K562 (cell line): ENCODE data around the gene IL2RG.

Experiments used
- CREB1 ChIP-seq, 2 experiments: sonication (generic) in 1 of 2; formaldehyde crosslinking in 1 of 2; IDR thresholded peaks; 2 replicates each; pipeline versions ENCODE4 v1.6.1 to v1.8.0; 2012 to 2022; ENCODE audit warnings: inconsistent platforms in 1 of 2, mild to moderate bottlenecking in 1 of 2, missing genetic modification reagents in 1 of 2, moderate library complexity in 1 of 2
- EGR1 ChIP-seq: fragments of 450-650 bp; conservative IDR thresholded peaks from 2 replicates; pipeline ENCODE4 v1.6.1; 2017; ENCODE audit warnings: mild to moderate bottlenecking
- MYC ChIP-seq, 2 experiments: fragments of 250-450 bp in 1 of 2; sonication (Bioruptor Pico) in 1 of 2; IDR thresholded peaks; 2 replicates each; pipeline versions ENCODE4 v1.5.1 to v1.6.1; 2012 to 2021; ENCODE audit warnings: low read depth in 2 of 2, borderline replicate concordance in 1 of 2, improper control_type of control experiment in 1 of 2, low read length in 1 of 2, mild to moderate bottlenecking in 1 of 2, moderate library complexity in 1 of 2
- NEUROD1 ChIP-seq: fragments of 150-350 bp; IDR thresholded peaks from 2 replicates; pipeline ENCODE4 v1.6.1; 2014; ENCODE audit warnings: borderline replicate concordance, low read length, low read depth; ENCODE audit not compliant: partially characterized antibody
- SREBF2 ChIP-seq: sonication (generic); formaldehyde crosslinking; IDR thresholded peaks from 2 replicates; pipeline ENCODE4 v1.4.0; 2020; ENCODE audit warnings: mild to moderate bottlenecking, missing genetic modification reagents
- TRIM24 ChIP-seq, 2 experiments: fragments of 450-650 bp; IDR thresholded peaks; 2 replicates each; pipeline ENCODE4 v1.6.1; 2016
- ZNF124 ChIP-seq: sonication (generic); formaldehyde crosslinking; IDR thresholded peaks from 2 replicates; pipeline ENCODE4 v1.8.1; 2022; ENCODE audit warnings: missing genetic modification reagents
- ZNF431 ChIP-seq: sonication (generic); formaldehyde crosslinking; IDR thresholded peaks from 2 replicates; pipeline ENCODE4 v1.8.0; 2022; ENCODE audit warnings: mild to moderate bottlenecking, missing genetic modification reagents
- ZZZ3 ChIP-seq: fragments of 450-650 bp; IDR thresholded peaks from 2 replicates; pipeline ENCODE4 v1.6.1; 2016; ENCODE audit warnings: antibody characterized with exemption, mild to moderate bottlenecking, moderate library complexity
- TF ChIP-seq, protein P1 (sequence below): fragments of 250-450 bp; sonication (Bioruptor Pico); IDR thresholded peaks from 2 replicates; pipeline ENCODE4 v1.4.0; 2020
- TF ChIP-seq, protein P2 (sequence below), 2 experiments: fragments of 450-650 bp; formaldehyde crosslinking in 1 of 2; IDR thresholded peaks; 2 replicates each; pipeline versions ENCODE4 v1.4.0 to v1.6.1; 2014 to 2020; ENCODE audit warnings: mild to moderate bottlenecking in 2 of 2, borderline replicate concordance in 1 of 2, low read depth in 1 of 2

DNA sequence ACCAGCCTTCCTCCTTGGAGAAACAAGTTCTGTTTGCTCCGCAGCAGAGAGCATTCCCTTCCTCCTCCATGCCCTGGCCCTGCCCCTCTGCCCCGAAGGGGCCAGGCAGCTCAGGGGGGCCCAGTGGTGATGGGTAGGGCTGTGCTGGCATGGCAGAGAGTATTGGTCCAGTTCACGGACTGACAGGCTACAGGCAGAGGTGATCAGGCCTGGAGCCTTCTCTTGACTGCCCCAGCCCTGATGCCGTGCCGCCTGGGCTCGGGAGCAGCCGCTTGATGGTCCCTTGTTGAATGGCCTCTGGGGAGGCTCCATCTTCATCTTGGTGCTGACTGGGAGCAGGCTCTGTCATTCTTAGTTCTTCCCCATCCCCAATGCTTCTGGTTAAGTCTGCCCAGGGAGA, 42.8 kb upstream of the IL2RG start:
- TF ChIP-seq, protein P1, sequence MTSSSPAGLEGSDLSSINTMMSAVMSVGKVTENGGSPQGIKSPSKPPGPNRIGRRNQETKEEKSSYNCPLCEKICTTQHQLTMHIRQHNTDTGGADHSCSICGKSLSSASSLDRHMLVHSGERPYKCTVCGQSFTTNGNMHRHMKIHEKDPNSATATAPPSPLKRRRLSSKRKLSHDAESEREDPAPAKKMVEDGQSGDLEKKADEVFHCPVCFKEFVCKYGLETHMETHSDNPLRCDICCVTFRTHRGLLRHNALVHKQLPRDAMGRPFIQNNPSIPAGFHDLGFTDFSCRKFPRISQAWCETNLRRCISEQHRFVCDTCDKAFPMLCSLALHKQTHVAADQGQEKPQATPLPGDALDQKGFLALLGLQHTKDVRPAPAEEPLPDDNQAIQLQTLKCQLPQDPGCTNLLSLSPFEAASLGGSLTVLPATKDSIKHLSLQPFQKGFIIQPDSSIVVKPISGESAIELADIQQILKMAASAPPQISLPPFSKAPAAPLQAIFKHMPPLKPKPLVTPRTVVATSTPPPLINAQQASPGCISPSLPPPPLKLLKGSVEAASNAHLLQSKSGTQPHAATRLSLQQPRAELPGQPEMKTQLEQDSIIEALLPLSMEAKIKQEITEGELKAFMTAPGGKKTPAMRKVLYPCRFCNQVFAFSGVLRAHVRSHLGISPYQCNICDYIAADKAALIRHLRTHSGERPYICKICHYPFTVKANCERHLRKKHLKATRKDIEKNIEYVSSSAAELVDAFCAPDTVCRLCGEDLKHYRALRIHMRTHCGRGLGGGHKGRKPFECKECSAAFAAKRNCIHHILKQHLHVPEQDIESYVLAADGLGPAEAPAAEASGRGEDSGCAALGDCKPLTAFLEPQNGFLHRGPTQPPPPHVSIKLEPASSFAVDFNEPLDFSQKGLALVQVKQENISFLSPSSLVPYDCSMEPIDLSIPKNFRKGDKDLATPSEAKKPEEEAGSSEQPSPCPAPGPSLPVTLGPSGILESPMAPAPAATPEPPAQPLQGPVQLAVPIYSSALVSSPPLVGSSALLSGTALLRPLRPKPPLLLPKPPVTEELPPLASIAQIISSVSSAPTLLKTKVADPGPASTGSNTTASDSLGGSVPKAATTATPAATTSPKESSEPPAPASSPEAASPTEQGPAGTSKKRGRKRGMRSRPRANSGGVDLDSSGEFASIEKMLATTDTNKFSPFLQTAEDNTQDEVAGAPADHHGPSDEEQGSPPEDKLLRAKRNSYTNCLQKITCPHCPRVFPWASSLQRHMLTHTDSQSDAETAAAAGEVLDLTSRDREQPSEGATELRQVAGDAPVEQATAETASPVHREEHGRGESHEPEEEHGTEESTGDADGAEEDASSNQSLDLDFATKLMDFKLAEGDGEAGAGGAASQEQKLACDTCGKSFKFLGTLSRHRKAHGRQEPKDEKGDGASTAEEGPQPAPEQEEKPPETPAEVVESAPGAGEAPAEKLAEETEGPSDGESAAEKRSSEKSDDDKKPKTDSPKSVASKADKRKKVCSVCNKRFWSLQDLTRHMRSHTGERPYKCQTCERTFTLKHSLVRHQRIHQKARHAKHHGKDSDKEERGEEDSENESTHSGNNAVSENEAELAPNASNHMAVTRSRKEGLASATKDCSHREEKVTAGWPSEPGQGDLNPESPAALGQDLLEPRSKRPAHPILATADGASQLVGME (CRISPR knock-in tag), result no peak
- TF ChIP-seq SREBF2 (CRISPR knock-in tag) (no peak), NEUROD1 (no peak), ZZZ3 (no peak), EGR1 (no peak), CREB1 (IDR thresholded peaks at IDR 0.05) (no peak), CREB1 (CRISPR knock-in tag; IDR thresholded peaks at IDR 0.05) (no peak), TRIM24 (IDR thresholded peaks at IDR 0.05) (no peak), ZNF431 (CRISPR knock-in tag) (no peak), MYC (IDR thresholded peaks at IDR 0.05; ENCODE audit: low read depth, low read length) (no peak), MYC (CRISPR knock-in tag; IDR thresholded peaks at IDR 0.05; ENCODE audit: borderline replicate concordance, low read depth) (no peak), ZNF124 (no peak)
- TF ChIP-seq, protein P2, sequence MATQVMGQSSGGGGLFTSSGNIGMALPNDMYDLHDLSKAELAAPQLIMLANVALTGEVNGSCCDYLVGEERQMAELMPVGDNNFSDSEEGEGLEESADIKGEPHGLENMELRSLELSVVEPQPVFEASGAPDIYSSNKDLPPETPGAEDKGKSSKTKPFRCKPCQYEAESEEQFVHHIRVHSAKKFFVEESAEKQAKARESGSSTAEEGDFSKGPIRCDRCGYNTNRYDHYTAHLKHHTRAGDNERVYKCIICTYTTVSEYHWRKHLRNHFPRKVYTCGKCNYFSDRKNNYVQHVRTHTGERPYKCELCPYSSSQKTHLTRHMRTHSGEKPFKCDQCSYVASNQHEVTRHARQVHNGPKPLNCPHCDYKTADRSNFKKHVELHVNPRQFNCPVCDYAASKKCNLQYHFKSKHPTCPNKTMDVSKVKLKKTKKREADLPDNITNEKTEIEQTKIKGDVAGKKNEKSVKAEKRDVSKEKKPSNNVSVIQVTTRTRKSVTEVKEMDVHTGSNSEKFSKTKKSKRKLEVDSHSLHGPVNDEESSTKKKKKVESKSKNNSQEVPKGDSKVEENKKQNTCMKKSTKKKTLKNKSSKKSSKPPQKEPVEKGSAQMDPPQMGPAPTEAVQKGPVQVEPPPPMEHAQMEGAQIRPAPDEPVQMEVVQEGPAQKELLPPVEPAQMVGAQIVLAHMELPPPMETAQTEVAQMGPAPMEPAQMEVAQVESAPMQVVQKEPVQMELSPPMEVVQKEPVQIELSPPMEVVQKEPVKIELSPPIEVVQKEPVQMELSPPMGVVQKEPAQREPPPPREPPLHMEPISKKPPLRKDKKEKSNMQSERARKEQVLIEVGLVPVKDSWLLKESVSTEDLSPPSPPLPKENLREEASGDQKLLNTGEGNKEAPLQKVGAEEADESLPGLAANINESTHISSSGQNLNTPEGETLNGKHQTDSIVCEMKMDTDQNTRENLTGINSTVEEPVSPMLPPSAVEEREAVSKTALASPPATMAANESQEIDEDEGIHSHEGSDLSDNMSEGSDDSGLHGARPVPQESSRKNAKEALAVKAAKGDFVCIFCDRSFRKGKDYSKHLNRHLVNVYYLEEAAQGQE (IDR thresholded peaks at IDR 0.05; ENCODE audit: borderline replicate concordance), result no peak
- TF ChIP-seq, protein P2 (CRISPR knock-in tag; IDR thresholded peaks at IDR 0.05; ENCODE audit: low read depth), result no peak
